ENCODE data around the gene KCNN2. TPM values are rescaled to one million over a fixed set of nuclear protein-coding genes. Genes with fewer than 3 reads are reported as not detected.

Gene KCNN2
- total RNA-seq, 1 experiment from 2014 or later: not detected

GRCh38 chr5:114324282-114324681, 37.6 kb upstream of the KCNN2 start:
- H2AFZ ChIP-seq: no peak overlapping the region
- no peaks in the 10 kb centered on the region for H3F3A ChIP-seq (ENCODE audit: insufficient read depth, low read depth)
- intact Hi-C loops (cut with micrococcal nuclease; ENCODE audit: unreplicated experiment): no loop called here
- H3K4me1 ChIP-seq (replicated peaks; ENCODE audit: insufficient read depth): no peaks in the 10 kb centered on the region
- ChIA-PET POLR2A (ENCODE audit: unreplicated experiment) (no interaction called here), CTCF (no interaction called here)
- H3K9me3 ChIP-seq (ENCODE audit: insufficient read depth, low read depth): no peaks in the 10 kb centered on the region
- H3K4me2 ChIP-seq: no peak overlapping the region
- no peaks in the 10 kb centered on the region for H3K9me2 ChIP-seq (ENCODE audit: insufficient read depth)
- H4K20me1 ChIP-seq (ENCODE audit: insufficient read depth): no peaks in the 10 kb centered on the region
- TF ChIP-seq CTCF (conservative IDR thresholded peaks at IDR 0.05) (no peak), EZH2 (IDR thresholded peaks at IDR 0.05; ENCODE audit: low read depth) (no peak)
- H3K79me2 ChIP-seq (ENCODE audit: low read depth): no peaks in the 10 kb centered on the region
- no peak overlapping the region for H3K4me3 ChIP-seq
- DNase-seq: no peak
- no TSS peak for BruUV-seq (replicated peaks)
- no peak overlapping the region for H3K27ac ChIP-seq
- no peaks in the 10 kb centered on the region for H3K36me3 ChIP-seq (ENCODE audit: low read depth)
- H3K27me3 ChIP-seq (ENCODE audit: insufficient read depth, low read depth): no peaks in the 10 kb centered on the region

- Histone ChIP-seq H2AFZ (no peak overlapping the region), H3K36me3 (ENCODE audit: low read depth) (no peaks in the 10 kb centered on the region), H3F3A (ENCODE audit: insufficient read depth, low read depth) (no peaks in the 10 kb centered on the region), H3K79me2 (ENCODE audit: low read depth) (no peaks in the 10 kb centered on the region), H3K4me2 (no peak overlapping the region), H3K9me3 (ENCODE audit: insufficient read depth, low read depth) (no peaks in the 10 kb centered on the region), H3K9me2 (ENCODE audit: insufficient read depth) (no peaks in the 10 kb centered on the region), H3K4me3 (no peak overlapping the region), H4K20me1 (ENCODE audit: insufficient read depth) (no peaks in the 10 kb centered on the region), H3K27me3 (ENCODE audit: insufficient read depth, low read depth) (no peaks in the 10 kb centered on the region), H3K27ac (no peak overlapping the region), H3K4me1 (replicated peaks; ENCODE audit: insufficient read depth) (no peaks in the 10 kb centered on the region)
- intact Hi-C loops (cut with micrococcal nuclease; ENCODE audit: unreplicated experiment): no loop called here
- TF ChIP-seq EZH2 (IDR thresholded peaks at IDR 0.05; ENCODE audit: low read depth): no peak
- TF ChIP-seq CTCF (conservative IDR thresholded peaks at IDR 0.05): no peak
- CTCF ChIA-PET: no interaction called here
- BruUV-seq (replicated peaks): no TSS peak
- POLR2A ChIA-PET (ENCODE audit: unreplicated experiment): no interaction called here
- no peak for DNase-seq
Observed at GRCh38 chr5:114325541-114325940, 36.3 kb upstream of the KCNN2 start.

- Histone ChIP-seq H3K27me3 (ENCODE audit: insufficient read depth, low read depth) (no peaks in the 10 kb centered on the region), H2AFZ (no peak overlapping the region), H3K9me2 (ENCODE audit: insufficient read depth) (no peaks in the 10 kb centered on the region), H3K4me1 (replicated peaks; ENCODE audit: insufficient read depth) (no peaks in the 10 kb centered on the region), H3K79me2 (ENCODE audit: low read depth) (no peaks in the 10 kb centered on the region), H3F3A (ENCODE audit: insufficient read depth, low read depth) (no peaks in the 10 kb centered on the region), H3K27ac (no peak overlapping the region), H3K4me3 (no peak overlapping the region), H3K36me3 (ENCODE audit: low read depth) (no peaks in the 10 kb centered on the region), H3K4me2 (no peak overlapping the region), H3K9me3 (ENCODE audit: insufficient read depth, low read depth) (no peaks in the 10 kb centered on the region), H4K20me1 (ENCODE audit: insufficient read depth) (no peaks in the 10 kb centered on the region)
- TF ChIP-seq EZH2 (IDR thresholded peaks at IDR 0.05; ENCODE audit: low read depth) (no peak), CTCF (conservative IDR thresholded peaks at IDR 0.05) (no peak)
- no TSS peak for BruUV-seq (replicated peaks)
- intact Hi-C loops (cut with micrococcal nuclease; ENCODE audit: unreplicated experiment): no loop called here
- ChIA-PET CTCF (no interaction called here), POLR2A (ENCODE audit: unreplicated experiment) (no interaction called here)
- no peak for DNase-seq
Observed at GRCh38 chr5:114327474-114327873, 34.4 kb upstream of the KCNN2 start.

Data from PC-9 (cell line).